Activated naive CD4-positive, alpha-beta T cell treated with anti-CD3 and anti-CD28 coated beads, Interleukin-2, amount 50 U/mL, for 24 hours (primary cell): ENCODE data around the gene SLTM.
"Not testable (repeated sequence)": the region's sequence is repeated elsewhere in the genome, so short reads cannot be mapped to it uniquely, and the experiment has no call there.

Experiments
- H3K27ac Mint-ChIP-seq: one replicate; pipeline ENCODE4 v1.8.0; 2021; ENCODE audit warnings: mild to moderate bottlenecking, mixed read lengths
- H3K27me3 Mint-ChIP-seq: one replicate; pipeline ENCODE4 v1.8.0; 2021; ENCODE audit warnings: mixed read lengths
- H3K36me3 Mint-ChIP-seq: one replicate; pipeline ENCODE4 v1.8.0; 2021; ENCODE audit warnings: mixed read lengths
- H3K4me1 Mint-ChIP-seq: one replicate; pipeline ENCODE4 v1.8.0; 2021; ENCODE audit warnings: mixed read lengths
- H3K4me3 Mint-ChIP-seq: one replicate; pipeline ENCODE4 v1.8.0; 2021; ENCODE audit warnings: mild to moderate bottlenecking, mixed read lengths
- H3K9me3 Mint-ChIP-seq: one replicate; pipeline ENCODE4 v1.8.0; 2021; ENCODE audit warnings: mixed read lengths

SLTM gene

GRCh38 chr15:58910456-58910855 lies 23.0 kb downstream of the SLTM start:
- Mint-ChIP-seq H3K27ac (no peak overlapping the region), H3K4me3 (no peak overlapping the region), H3K27me3 (no peaks in the 10 kb centered on the region), H3K4me1 (peaks cover 71% of the 10 kb centered on the region), H3K9me3 (no peaks in the 10 kb centered on the region), H3K36me3 (peaks cover 30% of the 10 kb centered on the region)

GRCh38 chr15:58909616-58910015 lies 23.9 kb downstream of the SLTM start:
- peaks cover 67% of the 10 kb centered on the region for H3K4me1 Mint-ChIP-seq
- peak overlapping the region; percentile 62 for H3K27ac Mint-ChIP-seq
- no peaks in the 10 kb centered on the region for H3K27me3 Mint-ChIP-seq
- H3K9me3 Mint-ChIP-seq: no peaks in the 10 kb centered on the region
- H3K4me3 Mint-ChIP-seq: no peak overlapping the region
- peaks cover 27% of the 10 kb centered on the region for H3K36me3 Mint-ChIP-seq

GRCh38 chr15:58908550-58909309 lies 24.7 kb downstream of the SLTM start:
- Mint-ChIP-seq H3K9me3 (no peaks in the 10 kb centered on the region), H3K4me1 (peaks cover 60% of the 10 kb centered on the region), H3K36me3 (peaks cover 22% of the 10 kb centered on the region), H3K27me3 (no peaks in the 10 kb centered on the region), H3K27ac (peak overlapping the region; percentile 62), H3K4me3 (peak overlapping the region; percentile 15)

- H3K27me3 Mint-ChIP-seq: no peaks in the 10 kb centered on the region
- H3K27ac Mint-ChIP-seq: peak overlapping the region; percentile 46
- H3K36me3 Mint-ChIP-seq: peaks cover 12% of the 10 kb centered on the region
- peaks cover 18% of the 10 kb centered on the region for H3K4me1 Mint-ChIP-seq
- H3K9me3 Mint-ChIP-seq: no peaks in the 10 kb centered on the region
- H3K4me3 Mint-ChIP-seq: no peak overlapping the region
These were observed 32.8 kb downstream of the SLTM start for GRCh38 chr15:58900631-58901030.

GRCh38 chr15:58898150-58898680 lies 35.3 kb downstream of the SLTM start:
- Mint-ChIP-seq H3K36me3 (peaks cover 24% of the 10 kb centered on the region), H3K27me3 (no peaks in the 10 kb centered on the region), H3K4me3 (no peak overlapping the region), H3K9me3 (no peaks in the 10 kb centered on the region), H3K4me1 (peaks cover 23% of the 10 kb centered on the region), H3K27ac (no peak overlapping the region)

- Mint-ChIP-seq H3K27ac (peak overlapping the region; percentile 43), H3K9me3 (no peaks in the 10 kb centered on the region), H3K4me1 (peaks cover 10% of the 10 kb centered on the region), H3K4me3 (no peak overlapping the region), H3K36me3 (peaks cover 42% of the 10 kb centered on the region), H3K27me3 (no peaks in the 10 kb centered on the region)
These were observed 44.1 kb downstream of the SLTM start for GRCh38 chr15:58889363-58889762.

GRCh38 chr15:58886921-58887320 lies 46.6 kb downstream of the SLTM start:
- peak overlapping the region; percentile 27 for H3K27ac Mint-ChIP-seq

GRCh38 chr15:58883926-58884325 lies 49.6 kb downstream of the SLTM start:
- Mint-ChIP-seq H3K27ac (peak overlapping the region; percentile 30), H3K36me3 (peaks cover 46% of the 10 kb centered on the region)
- not testable (repeated sequence) for H3K4me1 Mint-ChIP-seq, H3K4me3 Mint-ChIP-seq, H3K9me3 Mint-ChIP-seq, H3K27me3 Mint-ChIP-seq

More at GRCh38 chr15:58886921-58887320, 46.6 kb downstream of the SLTM start:
- no peak overlapping the region for H3K4me3 Mint-ChIP-seq
- no peaks in the 10 kb centered on the region for H3K27me3 Mint-ChIP-seq
- peaks cover 4% of the 10 kb centered on the region for H3K4me1 Mint-ChIP-seq
- peaks cover 40% of the 10 kb centered on the region for H3K36me3 Mint-ChIP-seq
- no peaks in the 10 kb centered on the region for H3K9me3 Mint-ChIP-seq

GRCh38 chr15:58882243-58882642 lies 51.2 kb downstream of the SLTM start:
- H3K36me3 Mint-ChIP-seq: peaks cover 45% of the 10 kb centered on the region
- H3K27ac Mint-ChIP-seq: peak overlapping the region; percentile 51
- H3K4me3 Mint-ChIP-seq: no peak overlapping the region
- peaks cover 4% of the 10 kb centered on the region for H3K4me1 Mint-ChIP-seq
- H3K27me3 Mint-ChIP-seq: no peaks in the 10 kb centered on the region
- H3K9me3 Mint-ChIP-seq: no peaks in the 10 kb centered on the region

- Mint-ChIP-seq H3K27me3 (no peaks in the 10 kb centered on the region), H3K36me3 (peaks cover 40% of the 10 kb centered on the region), H3K4me1 (peaks cover 4% of the 10 kb centered on the region), H3K4me3 (no peak overlapping the region), H3K9me3 (no peaks in the 10 kb centered on the region), H3K27ac (no peak overlapping the region)
These were observed 53.2 kb downstream of the SLTM start for GRCh38 chr15:58880320-58880719.

GRCh38 chr15:58877999-58878825 lies 55.3 kb downstream of the SLTM start:
- Mint-ChIP-seq H3K36me3 (peaks cover 31% of the 10 kb centered on the region), H3K4me3 (no peak overlapping the region), H3K27me3 (no peaks in the 10 kb centered on the region), H3K4me1 (no peaks in the 10 kb centered on the region), H3K27ac (no peak overlapping the region), H3K9me3 (no peaks in the 10 kb centered on the region)

- Mint-ChIP-seq H3K4me3 (no peak overlapping the region), H3K9me3 (no peaks in the 10 kb centered on the region), H3K27me3 (no peaks in the 10 kb centered on the region), H3K36me3 (peaks cover 21% of the 10 kb centered on the region), H3K27ac (peak overlapping the region; percentile 44), H3K4me1 (no peaks in the 10 kb centered on the region)
These were observed 57.0 kb downstream of the SLTM start for GRCh38 chr15:58876306-58877106.

GRCh38 chr15:58875343-58875742 lies 58.1 kb downstream of the SLTM start:
- no peaks in the 10 kb centered on the region for H3K4me1 Mint-ChIP-seq
- H3K27ac Mint-ChIP-seq: no peak overlapping the region
- H3K36me3 Mint-ChIP-seq: peaks cover 19% of the 10 kb centered on the region

GRCh38 chr15:58873267-58873666 lies 60.2 kb downstream of the SLTM start:
- Mint-ChIP-seq H3K27ac (no peak overlapping the region), H3K36me3 (peaks cover 8% of the 10 kb centered on the region)

More at GRCh38 chr15:58875343-58875742, 58.1 kb downstream of the SLTM start:
- Mint-ChIP-seq H3K27me3 (no peaks in the 10 kb centered on the region), H3K9me3 (no peaks in the 10 kb centered on the region), H3K4me3 (no peak overlapping the region)

GRCh38 chr15:58870451-58870850 lies 63.0 kb downstream of the SLTM start:
- H3K4me3 Mint-ChIP-seq: no peak overlapping the region
- H3K36me3 Mint-ChIP-seq: peaks cover 2% of the 10 kb centered on the region
- no peaks in the 10 kb centered on the region for H3K27me3 Mint-ChIP-seq
- no peaks in the 10 kb centered on the region for H3K9me3 Mint-ChIP-seq
- no peaks in the 10 kb centered on the region for H3K4me1 Mint-ChIP-seq
- no peak overlapping the region for H3K27ac Mint-ChIP-seq

More at GRCh38 chr15:58873267-58873666, 60.2 kb downstream of the SLTM start:
- Mint-ChIP-seq H3K4me1 (no peaks in the 10 kb centered on the region), H3K9me3 (no peaks in the 10 kb centered on the region), H3K27me3 (no peaks in the 10 kb centered on the region), H3K4me3 (no peak overlapping the region)
